Vagina (tissue), 2 donors: ENCODE data around the gene LTBR. TPM values are rescaled to one million over a fixed set of nuclear protein-coding genes. Genes with fewer than 3 reads are reported as not detected.

Experiments
- DNase-seq, 2 donors: peaks; one replicate each; pipeline ENCODE4 v3.0.0-alpha.2; 2017; ENCODE audit errors: extremely low spot score in 2 of 2
- H3K27ac ChIP-seq: fragments of 200-600 bp; sonication (generic); one replicate; pipeline ENCODE4 v1.5.1; 2019
- H3K27me3 ChIP-seq: fragments of 200-600 bp; sonication (generic); one replicate; pipeline ENCODE4 v1.5.1; 2019
- H3K36me3 ChIP-seq, 2 donors: fragments of 200-600 bp; sonication (generic); one replicate each; pipeline ENCODE4 v1.5.1; 2017 to 2019
- H3K4me1 ChIP-seq: fragments of 200-600 bp; sonication (generic); one replicate; pipeline ENCODE4 v1.5.1; 2019
- H3K4me3 ChIP-seq, 2 donors: fragments of 200-600 bp; sonication (generic); 1 replicate in 1 of 2; 2 replicates in 1 of 2; pipeline ENCODE4 v1.5.1; 2016 to 2019
- H3K9me3 ChIP-seq: fragments of 200-600 bp; sonication (generic); one replicate; pipeline ENCODE4 v1.5.1; 2019
- CTCF ChIP-seq, 3 experiments: fragments of 450-650 bp in 2 of 3; fragments of 200-600 bp in 1 of 3; sonication (generic) in 1 of 3; IDR thresholded peaks; one replicate each; pipeline ENCODE4 v1.5.1; 2017 to 2019; ENCODE audit warnings: antibody characterized with exemption in 3 of 3, mild to moderate bottlenecking in 2 of 3, moderate library complexity in 2 of 3
- POLR2A ChIP-seq, 2 donors: fragments of 450-650 bp; IDR thresholded peaks; one replicate each; pipeline ENCODE4 v1.6.1; 2017; ENCODE audit warnings: antibody characterized with exemption in 2 of 2, mild to moderate bottlenecking in 2 of 2, moderate library complexity in 2 of 2
- POLR2AphosphoS5 ChIP-seq, 2 donors: sonication (generic); formaldehyde crosslinking; IDR thresholded peaks; one replicate each; pipeline ENCODE4 v1.9.0; 2017; ENCODE audit warnings: antibody characterized with exemption in 2 of 2, mild to moderate bottlenecking in 2 of 2, low read depth in 1 of 2; ENCODE audit not compliant: insufficient read depth in 1 of 2
- intact Hi-C: fragments of 100-400 bp; cut with DNase I; formaldehyde crosslinking; loops from one replicate; pipeline ENCODE4 v1.15.1; 2023
- small RNA-seq: library from RNA; depleted of rRNA; stranded (forward); fragments of <200 nt; gene quantifications from one replicate; pipeline ENCODE3, GENCODE V24; 2016
- total RNA-seq: library from RNA; depleted of rRNA; stranded (reverse); fragments of >200 nt; gene quantifications from one replicate; pipeline ENCODE4 v1.2.3, GENCODE V29; 2016

The LTBR gene
- total RNA-seq, 1 donor from 2014 or later: 146 TPM

GRCh38 chr12:6437586-6437985 lies 53.6 kb downstream of the LTBR start:
- H3K36me3 ChIP-seq: no peaks in the 10 kb centered on the region
- H3K9me3 ChIP-seq: no peaks in the 10 kb centered on the region
- no peaks in the 10 kb centered on the region for H3K4me1 ChIP-seq
- TF ChIP-seq POLR2AphosphoS5 (IDR thresholded peaks at IDR 0.05; ENCODE audit: insufficient read depth in 1 of 2, low read depth in 1 of 2) (no peak), CTCF (IDR thresholded peaks at IDR 0.05) (no peak), POLR2A (IDR thresholded peaks at IDR 0.05) (no peak)
- H3K27me3 ChIP-seq: no peaks in the 10 kb centered on the region
- intact Hi-C loops: no loop called here
- H3K27ac ChIP-seq: no peak overlapping the region
- DNase-seq: no peak
- H3K4me3 ChIP-seq: no peak overlapping the region

GRCh38 chr12:6438345-6438744 lies 54.4 kb downstream of the LTBR start:
- H3K4me3 ChIP-seq: no peak overlapping the region
- no peaks in the 10 kb centered on the region for H3K27me3 ChIP-seq
- no peaks in the 10 kb centered on the region for H3K4me1 ChIP-seq
- no peak overlapping the region for H3K27ac ChIP-seq
- no peaks in the 10 kb centered on the region for H3K9me3 ChIP-seq
- no peak for DNase-seq
- TF ChIP-seq CTCF (IDR thresholded peaks at IDR 0.05) (no peak), POLR2A (IDR thresholded peaks at IDR 0.05) (no peak), POLR2AphosphoS5 (IDR thresholded peaks at IDR 0.05; ENCODE audit: insufficient read depth in 1 of 2, low read depth in 1 of 2) (no peak)
- H3K36me3 ChIP-seq: no peaks in the 10 kb centered on the region
- intact Hi-C loops: no loop called here

GRCh38 chr12:6440391-6440790 lies 56.4 kb downstream of the LTBR start:
- Histone ChIP-seq H3K4me3 (no peak overlapping the region), H3K9me3 (no peaks in the 10 kb centered on the region), H3K36me3 (no peaks in the 10 kb centered on the region), H3K27ac (no peak overlapping the region), H3K4me1 (no peaks in the 10 kb centered on the region), H3K27me3 (no peaks in the 10 kb centered on the region)
- intact Hi-C loops: no loop called here
- TF ChIP-seq POLR2A (IDR thresholded peaks at IDR 0.05) (no peak), CTCF (IDR thresholded peaks at IDR 0.05) (no peak), POLR2AphosphoS5 (IDR thresholded peaks at IDR 0.05; ENCODE audit: insufficient read depth in 1 of 2, low read depth in 1 of 2) (no peak)
- no peak for DNase-seq

Small RNA genes lying within 50 kb of the gene (small RNA-seq; reads per million reads assigned to genes)
- not detected for gene RN7SL391P

Other genes with a start within 250 kb of the LTBR start
- 366 TPM for gene CD9, start 183.8 kb upstream of the LTBR start, total RNA-seq
- 14.7 TPM for gene PLEKHG6, start 73.5 kb upstream of the LTBR start, total RNA-seq
- gene TNFRSF1A, start 42.1 kb upstream of the LTBR start, total RNA-seq: 271 TPM
- gene SCNN1A, start 8.6 kb upstream of the LTBR start, total RNA-seq: 55.2 TPM
- gene CD27, start 60.8 kb downstream of the LTBR start, total RNA-seq: 1.2 TPM
- 21.1 TPM for gene TAPBPL, start 67.9 kb downstream of the LTBR start, total RNA-seq
- gene VAMP1, start 86.5 kb downstream of the LTBR start, total RNA-seq: 12.5 TPM
- 23.1 TPM for gene MRPL51, start 109.1 kb downstream of the LTBR start, total RNA-seq
- gene NCAPD2, start 109.9 kb downstream of the LTBR start, total RNA-seq: 25.5 TPM
- gene GAPDH, start 150.4 kb downstream of the LTBR start, total RNA-seq: 2,297 TPM
- gene IFFO1, start 171.9 kb downstream of the LTBR start, total RNA-seq: 21.1 TPM
- gene NOP2, start 184.1 kb downstream of the LTBR start, total RNA-seq: 43.0 TPM
- gene CHD4, start 223.2 kb downstream of the LTBR start, total RNA-seq: 152 TPM